Gastroesophageal sphincter (tissue), 3 donors: Measurements from ENCODE around the gene DNMT1.

Experiments used
- CTCF ChIP-seq, 4 experiments: fragments of 200-600 bp in 2 of 4; fragments of 450-650 bp in 2 of 4; sonication (generic) in 1 of 4; IDR thresholded peaks; one replicate each; pipeline ENCODE4 v1.5.1; 2017 to 2019; ENCODE audit warnings: antibody characterized with exemption in 4 of 4, mild to moderate bottlenecking in 2 of 4, moderate library complexity in 2 of 4
- EP300 ChIP-seq: sonication (generic); formaldehyde crosslinking; IDR thresholded peaks from one replicate; pipeline ENCODE4 v1.6.1; 2017; ENCODE audit warnings: antibody characterized with exemption, mild to moderate bottlenecking
- POLR2A ChIP-seq, 2 donors: fragments of 450-650 bp; IDR thresholded peaks; one replicate each; pipeline ENCODE4 v1.6.1; 2017; ENCODE audit warnings: antibody characterized with exemption in 2 of 2, mild to moderate bottlenecking in 2 of 2, moderate library complexity in 1 of 2
- POLR2AphosphoS5 ChIP-seq: sonication (generic); formaldehyde crosslinking; IDR thresholded peaks from one replicate; pipeline ENCODE4 v1.6.1; 2017; ENCODE audit warnings: antibody characterized with exemption

GRCh38 chr19:10141479-10141878 lies 53.3 kb downstream of the DNMT1 start:
- TF ChIP-seq CTCF (IDR thresholded peaks at IDR 0.05) = no peak
- no peak for TF ChIP-seq POLR2A (IDR thresholded peaks at IDR 0.05)
- TF ChIP-seq EP300 = no peak
- no peak for TF ChIP-seq POLR2AphosphoS5
